NT2/D1 (cell line): ENCODE measurements around the gene ZNF614.

Source experiments
- SUZ12 ChIP-seq: IDR thresholded peaks from 2 replicates; pipeline ENCODE4 v1.6.1; 2011; ENCODE audit not compliant: insufficient read length, insufficient read depth; ENCODE audit errors: extremely low read depth
- YY1 ChIP-seq: IDR thresholded peaks from 2 replicates; pipeline ENCODE4 v1.6.1; 2011; ENCODE audit not compliant: insufficient read length, insufficient read depth
- ZNF274 ChIP-seq: IDR thresholded peaks from 2 replicates; pipeline ENCODE4 v1.6.1; 2011; ENCODE audit warnings: mild to moderate bottlenecking, low read depth, low read length

- no peak for TF ChIP-seq SUZ12
- no peak for TF ChIP-seq YY1
- no peak for TF ChIP-seq ZNF274
Observed at GRCh38 chr19:51983361-51983760, 44.8 kb downstream of the ZNF614 start.
